Heart right ventricle (tissue), 16 donors: ENCODE data around the gene CCDC85C. TPM values are rescaled to one million over a fixed set of nuclear protein-coding genes. Genes with fewer than 3 reads are reported as not detected.

ENCODE experiments used
- ATAC-seq, 8 donors: fragments of 200-7000 bp; cut with Tn5 transposase; one replicate each; pipeline ENCODE4 v1.9.1; 2020; ENCODE audit warnings: mild to moderate bottlenecking in 8 of 8, moderate library complexity in 8 of 8, moderate number of reproducible peaks in 1 of 8
- DNase-seq, 2 donors: peaks; one replicate each; pipeline ENCODE4 v3.0.0-alpha.2; 2020
- H3K27ac ChIP-seq, 10 donors: fragments of 200-600 bp; sonication (generic) in 2 of 10; one replicate each; pipeline versions ENCODE4 v1.5.0 to v1.8.0; 2020 to 2022; ENCODE audit warnings: mild to moderate bottlenecking in 3 of 10
- H3K27me3 ChIP-seq, 7 donors: fragments of 200-600 bp; one replicate each; pipeline ENCODE4 v1.8.0; 2021 to 2022; ENCODE audit warnings: mild to moderate bottlenecking in 2 of 7
- H3K36me3 ChIP-seq, 9 donors: fragments of 200-600 bp; sonication (generic) in 1 of 9; one replicate each; pipeline versions ENCODE4 v1.5.0 to v1.8.0; 2020 to 2022; ENCODE audit warnings: mild to moderate bottlenecking in 2 of 9
- H3K4me1 ChIP-seq, 9 donors: fragments of 200-600 bp; sonication (generic) in 1 of 9; one replicate each; pipeline versions ENCODE4 v1.5.0 to v1.8.0; 2020 to 2022; ENCODE audit warnings: mild to moderate bottlenecking in 4 of 9
- H3K4me3 ChIP-seq, 10 donors: fragments of 200-600 bp; sonication (generic) in 2 of 10; one replicate each; pipeline versions ENCODE4 v1.5.0 to v1.8.0; 2020 to 2022; ENCODE audit warnings: mild to moderate bottlenecking in 7 of 10, moderate library complexity in 2 of 10
- H3K9me3 ChIP-seq, 11 donors: fragments of 200-600 bp in 10 of 11; sonication (generic) in 2 of 11; one replicate each; pipeline versions ENCODE4 v1.5.0 to v1.8.0; 2013 to 2022; ENCODE audit warnings: mild to moderate bottlenecking in 2 of 11, control low read depth in 1 of 11, moderate library complexity in 1 of 11
- WGBS, 2 donors: extraction: QIAGEN DNeasy Blood & Tissue Kit; methylation state at CpG; one replicate each; pipeline ENCODE4 v1.1.7; 2013; ENCODE audit warnings: inconsistent platforms in 1 of 2; 5-methylcytosine and 5-hydroxymethylcytosine counted together
- intact Hi-C, 10 donors: fragments of 100-400 bp; cut with DNase I; formaldehyde crosslinking; loops; one replicate each; pipeline versions ENCODE4 v1.11.1 to v1.14.2; 2022
- polyA plus RNA-seq, 2 donors: library from polyadenylated mRNA; stranded (reverse); fragments of 200-250 nt; gene quantifications; one replicate each; pipeline ENCODE4 v1.2.3, GENCODE V29; 2013
- total RNA-seq, 10 donors: library from RNA; stranded (reverse); fragmentation: NEBNext Ultra II Directional in 3 of 10; extraction: Animal tissue kit (Norgen Biotek cat#: 25700) in 3 of 10; gene quantifications; one replicate each; pipeline versions ENCODE4 v1.2.1 to v1.2.4, GENCODE V29; 2021 to 2023
- TF ChIP-seq, protein P1 (sequence below), 9 donors: fragments of 200-600 bp; sonication (generic) in 2 of 9; IDR thresholded peaks; one replicate each; pipeline versions ENCODE4 v1.5.0 to v1.8.0; 2021 to 2022; ENCODE audit warnings: antibody characterized with exemption in 9 of 9, mild to moderate bottlenecking in 5 of 9, moderate library complexity in 1 of 9
- donor health status: Arrhythmogenic right ventricular cardiomyopathy.
- donor health status: ischemic (EF 13 %, LVEDD 7.1; RV severe dilation, severe dysfunction).
- donor health status: healthy with polysubstance abuse.
- donor health status: DM: no; HTN: yes; CAD: no.
- donor health status: DM: no; HTN: no; CAD: no.
- donor health status: ischemic (EF 25% LVEDD 6.9; RV normal size, moderate dysfunction).
- donor health status: ischemic (EF 25% LVEDD 5.7; RV mildly dilated, moderate dysfunction).
- donor health status: healthy.
- donor health status: DM: yes; HTN: yes; CAD: no.
- donor health status: Ischemic cardiomyopathy.
- donor health status: ischemic (EF 35%, LVEDD 5.7; RV mildly dilated, moderate dysfunction).
- donor health status: nonischemic (EF 11% LVEDD 7.7; RV severe dilation, severe dysfunction).
- donor health status: DM: yes; HTN: yes; CAD: no.
- donor health status: PGD.
- donor health status: ischemic (EF 29% LVEDD 5.4; RV normal size, mild dysfunction).
- donor health status: nonischemic (EF 23%, LVEDD 6.1; RV moderate dilation, normal function).

CCDC85C gene
- total and polyA plus RNA-seq, 12 donors, result 9.0 to 50.2 (median 31.5) TPM

DNA sequence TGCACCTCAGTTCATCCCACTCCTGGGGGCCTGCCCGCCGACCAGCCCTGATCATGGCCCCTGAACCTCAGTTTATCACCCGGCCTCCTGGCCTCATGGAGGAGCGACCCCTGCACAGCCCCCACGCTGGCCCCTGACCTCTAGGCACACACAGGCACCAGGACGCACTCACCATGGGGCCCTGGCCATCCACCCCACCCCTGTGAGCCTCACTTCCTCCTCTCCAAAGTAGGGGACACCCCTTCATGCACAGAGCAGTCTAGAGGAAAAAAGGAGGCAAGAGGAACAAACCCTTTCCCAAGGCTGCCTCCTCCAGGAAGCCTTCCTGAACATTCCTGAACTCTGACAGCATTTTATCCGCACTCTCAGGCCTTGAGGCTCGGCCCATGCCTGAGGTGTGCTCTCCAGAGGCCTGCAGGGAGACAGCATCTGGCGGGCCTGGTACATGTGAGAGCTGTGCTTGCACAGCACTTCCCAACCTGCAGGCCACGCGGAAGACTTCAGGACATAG is 83.4 kb downstream of the CCDC85C start:
- intact Hi-C loops, result loop anchor here in 1 of 10 donors (10.0 kb wide), 1 partner anchor 364 kb away; no protein-coding TSS in a partner anchor
- DNase-seq (no peak), ATAC-seq (no peak)
- Histone ChIP-seq H3K9me3 (no peaks in the 10 kb centered on the region), H3K36me3 (peaks cover 0 to 21% (median 0%) of the 10 kb centered on the region in 9 donors), H3K4me1 (peaks cover 3 to 54% (median 42%) of the 10 kb centered on the region in 9 donors), H3K27ac (no peak overlapping the region), H3K4me3 (no peak overlapping the region), H3K27me3 (no peaks in the 10 kb centered on the region)
- TF ChIP-seq, protein P1, sequence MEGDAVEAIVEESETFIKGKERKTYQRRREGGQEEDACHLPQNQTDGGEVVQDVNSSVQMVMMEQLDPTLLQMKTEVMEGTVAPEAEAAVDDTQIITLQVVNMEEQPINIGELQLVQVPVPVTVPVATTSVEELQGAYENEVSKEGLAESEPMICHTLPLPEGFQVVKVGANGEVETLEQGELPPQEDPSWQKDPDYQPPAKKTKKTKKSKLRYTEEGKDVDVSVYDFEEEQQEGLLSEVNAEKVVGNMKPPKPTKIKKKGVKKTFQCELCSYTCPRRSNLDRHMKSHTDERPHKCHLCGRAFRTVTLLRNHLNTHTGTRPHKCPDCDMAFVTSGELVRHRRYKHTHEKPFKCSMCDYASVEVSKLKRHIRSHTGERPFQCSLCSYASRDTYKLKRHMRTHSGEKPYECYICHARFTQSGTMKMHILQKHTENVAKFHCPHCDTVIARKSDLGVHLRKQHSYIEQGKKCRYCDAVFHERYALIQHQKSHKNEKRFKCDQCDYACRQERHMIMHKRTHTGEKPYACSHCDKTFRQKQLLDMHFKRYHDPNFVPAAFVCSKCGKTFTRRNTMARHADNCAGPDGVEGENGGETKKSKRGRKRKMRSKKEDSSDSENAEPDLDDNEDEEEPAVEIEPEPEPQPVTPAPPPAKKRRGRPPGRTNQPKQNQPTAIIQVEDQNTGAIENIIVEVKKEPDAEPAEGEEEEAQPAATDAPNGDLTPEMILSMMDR (IDR thresholded peaks at IDR 0.05), result no peak
- 95% methylated on average over 11 of the region's 11 CpGs for WGBS, 2 donors

DNA sequence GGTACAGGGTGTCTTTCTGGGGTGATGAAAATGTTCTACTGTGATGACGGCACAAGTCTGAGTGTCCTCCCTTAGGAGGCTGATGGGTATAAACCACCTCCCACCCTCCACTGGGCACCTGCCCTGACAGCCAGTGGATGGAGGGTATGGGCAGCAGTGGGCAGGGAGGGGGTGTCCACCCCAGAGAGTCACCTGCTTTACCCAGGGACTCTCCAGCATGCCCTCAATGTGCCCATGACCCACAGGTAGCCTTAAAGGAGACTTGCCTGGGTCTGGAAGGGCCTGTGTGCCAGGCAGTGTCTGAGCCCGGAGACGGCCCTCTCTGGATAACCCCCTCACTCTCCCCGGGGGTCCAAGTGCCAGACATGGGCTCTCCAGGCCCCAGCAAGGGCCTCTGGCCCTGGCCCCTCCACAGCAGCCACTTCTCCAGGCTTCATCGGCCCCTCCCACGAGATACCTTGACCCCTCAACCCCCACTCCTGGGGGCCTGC is 84.0 kb downstream of the CCDC85C start:
- Histone ChIP-seq H3K9me3 (no peaks in the 10 kb centered on the region), H3K36me3 (peaks cover 0 to 28% (median 0%) of the 10 kb centered on the region in 9 donors), H3K4me1 (peaks cover 3 to 48% (median 35%) of the 10 kb centered on the region in 9 donors), H3K4me3 (no peak overlapping the region), H3K27ac (no peak overlapping the region), H3K27me3 (no peaks in the 10 kb centered on the region)
- ATAC-seq, result no peak
- TF ChIP-seq, protein P1 (IDR thresholded peaks at IDR 0.05), result no peak
- 87 to 88% methylated on average over 6 of the region's 6 CpGs for WGBS, 2 donors
- no peak for DNase-seq
- intact Hi-C loops, result loop anchor here in 7 of 10 donors (2.0 to 10.0 kb wide), 2 partner anchors 109 to 365 kb away; no protein-coding TSS in a partner anchor

GRCh38 chr14:99519347-99519881 is 84.6 kb downstream of the CCDC85C start:
- Histone ChIP-seq H3K4me3 (no peak overlapping the region), H3K9me3 (no peaks in the 10 kb centered on the region), H3K27me3 (no peaks in the 10 kb centered on the region), H3K36me3 (peaks cover 0 to 34% (median 0%) of the 10 kb centered on the region in 9 donors), H3K27ac (no peak overlapping the region), H3K4me1 (peaks cover 3 to 42% (median 31%) of the 10 kb centered on the region in 9 donors)
- 89 to 90% methylated on average over 8 of the region's 8 CpGs for WGBS, 2 donors
- ATAC-seq (no peak), DNase-seq (no peak)
- intact Hi-C loops, result loop anchor here in 6 of 10 donors (2.0 to 10.0 kb wide), 2 partner anchors 109 to 365 kb away; no protein-coding TSS in a partner anchor
- TF ChIP-seq, protein P1 (IDR thresholded peaks at IDR 0.05), result no peak

GRCh38 chr14:99518441-99519346 is 85.3 kb downstream of the CCDC85C start:
- no peak overlapping the region for H3K27ac ChIP-seq
- intact Hi-C loops, result loop anchor here in 9 of 10 donors (1.0 to 10.0 kb wide), 4 partner anchors 110 to 366 kb away; no protein-coding TSS in a partner anchor

More at GRCh38 chr14:99518441-99519346, 85.3 kb downstream of the CCDC85C start:
- no peaks in the 10 kb centered on the region for H3K27me3 ChIP-seq
- ATAC-seq (peak; percentile 46 to 76 (median 63)), DNase-seq (peak; percentile 59 to 82)
- H3K4me3 ChIP-seq, result no peak overlapping the region
- H3K9me3 ChIP-seq, result no peaks in the 10 kb centered on the region
- TF ChIP-seq, protein P1 (IDR thresholded peaks at IDR 0.05), result peak; percentile 95 to 99 (median 97)
- H3K36me3 ChIP-seq, result peaks cover 0 to 41% (median 0%) of the 10 kb centered on the region in 9 donors
- 39 to 42% methylated on average over 21 of the region's 21 CpGs for WGBS, 2 donors
- peaks cover 3 to 35% (median 24%) of the 10 kb centered on the region in 9 donors for H3K4me1 ChIP-seq
